Hematopoietic multipotent progenitor cell treated with erythropoietin and hydrocortisone succinate and interleukin-3 and kit ligand, for 15 days (in vitro differentiated cells): Measurements from ENCODE around the gene ASF1B.

Experiments
- DNase-seq: peaks from one replicate; pipeline ENCODE4 v3.0.0-alpha.2; 2015; ENCODE audit warnings: low spot score

Gene ASF1B

GRCh38 chr19:14085309-14085995 is 50.9 kb downstream of the ASF1B start, which contains the start of gene C19orf67:
C19orf67 (minus strand) TSS chr19:14085783; CDS start chr19:14085627, 156 bp downstream.
- DNase-seq = no peak

- no peak for DNase-seq
Measured at GRCh38 chr19:14082675-14082960, 53.8 kb downstream of the ASF1B start.

GRCh38 chr19:14081797-14082674 is 54.4 kb downstream of the ASF1B start:
- DNase-seq = no peak

GRCh38 chr19:14080887-14081796 is 55.2 kb downstream of the ASF1B start:
- peak; percentile 100 for DNase-seq

GRCh38 chr19:14078411-14078810 is 58.0 kb downstream of the ASF1B start:
- DNase-seq = no peak

- peak; percentile 25 for DNase-seq
Measured at GRCh38 chr19:14073925-14074838, 62.2 kb downstream of the ASF1B start.

GRCh38 chr19:14073261-14073924 is 63.0 kb downstream of the ASF1B start:
- DNase-seq = peak; percentile 79

GRCh38 chr19:14072535-14073260 is 63.7 kb downstream of the ASF1B start, which contains the start of gene MISP3:
MISP3 (plus strand) TSS chr19:14072786; CDS start chr19:14073310, 524 bp downstream.
- DNase-seq = no peak

- no peak for DNase-seq
Measured at GRCh38 chr19:14070268-14071050, 65.9 kb downstream of the ASF1B start.
